ENCODE data around the gene TMEM101. TPM values are rescaled to one million over a fixed set of nuclear protein-coding genes. Genes with fewer than 3 reads are reported as not detected.

TMEM101 gene
- total and polyA plus RNA-seq, 2 of the 13 experiments (the other 11 are each of a cell fraction or from before 2014, with no cell fraction given), result 72.0 to 100 TPM

DNA sequence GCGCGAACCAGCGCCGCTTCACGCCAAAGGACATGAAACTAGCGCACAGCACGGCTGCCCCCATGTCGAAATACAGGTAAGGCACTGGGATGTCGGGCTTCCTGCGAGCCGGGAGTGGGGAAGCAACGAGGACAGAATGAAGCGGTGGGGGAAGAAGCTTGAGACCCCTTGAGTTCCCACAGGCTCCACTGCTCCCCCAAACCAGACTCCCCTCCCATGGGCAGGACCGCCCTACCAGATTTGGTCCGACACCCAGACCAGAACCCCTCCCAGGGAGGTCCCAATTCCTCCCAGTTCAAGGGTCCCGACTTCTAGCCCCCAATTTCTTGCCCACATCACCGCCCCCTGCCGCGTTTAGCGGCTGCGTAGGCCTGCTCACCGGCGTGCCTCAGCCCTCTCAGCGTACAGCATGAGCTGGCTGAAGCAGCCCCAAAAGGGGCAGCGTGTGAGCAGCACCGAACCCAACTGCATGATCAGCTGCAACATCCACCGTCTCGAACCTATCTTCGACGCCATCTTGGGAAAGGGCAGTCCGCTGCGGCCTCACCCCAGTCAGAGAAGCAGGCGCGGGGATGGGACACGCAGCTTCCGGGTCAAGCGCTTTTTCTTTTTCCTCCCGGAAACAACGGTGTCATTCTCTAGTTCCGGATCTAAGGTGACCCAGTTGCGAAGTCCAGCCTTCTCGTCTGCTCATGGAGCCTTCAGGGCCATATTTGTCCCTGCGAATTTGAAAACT lies at the start of gene TMEM101 (continued):
- TF ChIP-seq ISX (CRISPR knock-in tag; conservative IDR thresholded peaks at IDR 0.05) (no peak), KDM4B (CRISPR knock-in tag; IDR thresholded peaks at IDR 0.05) (no peak; the same call in 1 of the 2 replicates), RELA (CRISPR knock-in tag; IDR thresholded peaks at IDR 0.05) (peak; percentile 83; the same call in 1 of the 2 replicates), SOX5 (CRISPR knock-in tag; IDR thresholded peaks at IDR 0.05; ENCODE audit: borderline replicate concordance) (peak; percentile 86), KAT2B (IDR thresholded peaks at IDR 0.05; ENCODE audit: borderline replicate concordance, low read depth, low read length) (no peak), ZNF775 (CRISPR knock-in tag; IDR thresholded peaks at IDR 0.05; ENCODE audit: borderline replicate concordance) (peak; percentile 95), SRSF4 (IDR thresholded peaks at IDR 0.05; ENCODE audit: low read depth, low read length, poor library complexity, severe bottlenecking) (no peak), NR2F1 (CRISPR knock-in tag; IDR thresholded peaks at IDR 0.05) (peak; percentile 68 to 79; a peak in 3 of 4 replicates), NFE2L2 (IDR thresholded peaks at IDR 0.05; ENCODE audit: low read length) (peak; percentile 22; the same call in 1 of the 2 replicates), MXD4 (CRISPR knock-in tag; IDR thresholded peaks at IDR 0.05) (peak; percentile 91), ZNF678 (CRISPR knock-in tag; IDR thresholded peaks at IDR 0.05) (peak; percentile 73; the same call in 1 of the 2 replicates), MTA1 (CRISPR knock-in tag; IDR thresholded peaks at IDR 0.05; ENCODE audit: borderline replicate concordance) (peak; percentile 88)
- TF ChIP-seq, protein P1, sequence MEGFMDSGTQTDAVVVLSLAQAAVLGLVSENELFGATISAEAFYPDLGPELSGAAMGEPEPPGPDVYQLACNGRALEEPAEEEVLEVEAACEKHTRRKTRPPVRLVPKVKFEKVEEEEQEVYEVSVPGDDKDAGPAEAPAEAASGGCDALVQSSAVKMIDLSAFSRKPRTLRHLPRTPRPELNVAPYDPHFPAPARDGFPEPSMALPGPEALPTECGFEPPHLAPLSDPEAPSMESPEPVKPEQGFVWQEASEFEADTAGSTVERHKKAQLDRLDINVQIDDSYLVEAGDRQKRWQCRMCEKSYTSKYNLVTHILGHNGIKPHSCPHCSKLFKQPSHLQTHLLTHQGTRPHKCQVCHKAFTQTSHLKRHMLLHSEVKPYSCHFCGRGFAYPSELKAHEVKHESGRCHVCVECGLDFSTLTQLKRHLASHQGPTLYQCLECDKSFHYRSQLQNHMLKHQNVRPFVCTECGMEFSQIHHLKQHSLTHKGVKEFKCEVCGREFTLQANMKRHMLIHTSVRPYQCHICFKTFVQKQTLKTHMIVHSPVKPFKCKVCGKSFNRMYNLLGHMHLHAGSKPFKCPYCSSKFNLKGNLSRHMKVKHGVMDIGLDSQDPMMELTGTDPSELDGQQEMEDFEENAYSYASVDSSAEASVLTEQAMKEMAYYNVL (CRISPR knock-in tag; IDR thresholded peaks at IDR 0.05; ENCODE audit: borderline replicate concordance), result peak; percentile 84
- TF ChIP-seq, protein P2, sequence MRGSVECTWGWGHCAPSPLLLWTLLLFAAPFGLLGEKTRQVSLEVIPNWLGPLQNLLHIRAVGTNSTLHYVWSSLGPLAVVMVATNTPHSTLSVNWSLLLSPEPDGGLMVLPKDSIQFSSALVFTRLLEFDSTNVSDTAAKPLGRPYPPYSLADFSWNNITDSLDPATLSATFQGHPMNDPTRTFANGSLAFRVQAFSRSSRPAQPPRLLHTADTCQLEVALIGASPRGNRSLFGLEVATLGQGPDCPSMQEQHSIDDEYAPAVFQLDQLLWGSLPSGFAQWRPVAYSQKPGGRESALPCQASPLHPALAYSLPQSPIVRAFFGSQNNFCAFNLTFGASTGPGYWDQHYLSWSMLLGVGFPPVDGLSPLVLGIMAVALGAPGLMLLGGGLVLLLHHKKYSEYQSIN (CRISPR knock-in tag; IDR thresholded peaks at IDR 0.05; ENCODE audit: borderline replicate concordance), result no peak
- TF ChIP-seq, protein P3, sequence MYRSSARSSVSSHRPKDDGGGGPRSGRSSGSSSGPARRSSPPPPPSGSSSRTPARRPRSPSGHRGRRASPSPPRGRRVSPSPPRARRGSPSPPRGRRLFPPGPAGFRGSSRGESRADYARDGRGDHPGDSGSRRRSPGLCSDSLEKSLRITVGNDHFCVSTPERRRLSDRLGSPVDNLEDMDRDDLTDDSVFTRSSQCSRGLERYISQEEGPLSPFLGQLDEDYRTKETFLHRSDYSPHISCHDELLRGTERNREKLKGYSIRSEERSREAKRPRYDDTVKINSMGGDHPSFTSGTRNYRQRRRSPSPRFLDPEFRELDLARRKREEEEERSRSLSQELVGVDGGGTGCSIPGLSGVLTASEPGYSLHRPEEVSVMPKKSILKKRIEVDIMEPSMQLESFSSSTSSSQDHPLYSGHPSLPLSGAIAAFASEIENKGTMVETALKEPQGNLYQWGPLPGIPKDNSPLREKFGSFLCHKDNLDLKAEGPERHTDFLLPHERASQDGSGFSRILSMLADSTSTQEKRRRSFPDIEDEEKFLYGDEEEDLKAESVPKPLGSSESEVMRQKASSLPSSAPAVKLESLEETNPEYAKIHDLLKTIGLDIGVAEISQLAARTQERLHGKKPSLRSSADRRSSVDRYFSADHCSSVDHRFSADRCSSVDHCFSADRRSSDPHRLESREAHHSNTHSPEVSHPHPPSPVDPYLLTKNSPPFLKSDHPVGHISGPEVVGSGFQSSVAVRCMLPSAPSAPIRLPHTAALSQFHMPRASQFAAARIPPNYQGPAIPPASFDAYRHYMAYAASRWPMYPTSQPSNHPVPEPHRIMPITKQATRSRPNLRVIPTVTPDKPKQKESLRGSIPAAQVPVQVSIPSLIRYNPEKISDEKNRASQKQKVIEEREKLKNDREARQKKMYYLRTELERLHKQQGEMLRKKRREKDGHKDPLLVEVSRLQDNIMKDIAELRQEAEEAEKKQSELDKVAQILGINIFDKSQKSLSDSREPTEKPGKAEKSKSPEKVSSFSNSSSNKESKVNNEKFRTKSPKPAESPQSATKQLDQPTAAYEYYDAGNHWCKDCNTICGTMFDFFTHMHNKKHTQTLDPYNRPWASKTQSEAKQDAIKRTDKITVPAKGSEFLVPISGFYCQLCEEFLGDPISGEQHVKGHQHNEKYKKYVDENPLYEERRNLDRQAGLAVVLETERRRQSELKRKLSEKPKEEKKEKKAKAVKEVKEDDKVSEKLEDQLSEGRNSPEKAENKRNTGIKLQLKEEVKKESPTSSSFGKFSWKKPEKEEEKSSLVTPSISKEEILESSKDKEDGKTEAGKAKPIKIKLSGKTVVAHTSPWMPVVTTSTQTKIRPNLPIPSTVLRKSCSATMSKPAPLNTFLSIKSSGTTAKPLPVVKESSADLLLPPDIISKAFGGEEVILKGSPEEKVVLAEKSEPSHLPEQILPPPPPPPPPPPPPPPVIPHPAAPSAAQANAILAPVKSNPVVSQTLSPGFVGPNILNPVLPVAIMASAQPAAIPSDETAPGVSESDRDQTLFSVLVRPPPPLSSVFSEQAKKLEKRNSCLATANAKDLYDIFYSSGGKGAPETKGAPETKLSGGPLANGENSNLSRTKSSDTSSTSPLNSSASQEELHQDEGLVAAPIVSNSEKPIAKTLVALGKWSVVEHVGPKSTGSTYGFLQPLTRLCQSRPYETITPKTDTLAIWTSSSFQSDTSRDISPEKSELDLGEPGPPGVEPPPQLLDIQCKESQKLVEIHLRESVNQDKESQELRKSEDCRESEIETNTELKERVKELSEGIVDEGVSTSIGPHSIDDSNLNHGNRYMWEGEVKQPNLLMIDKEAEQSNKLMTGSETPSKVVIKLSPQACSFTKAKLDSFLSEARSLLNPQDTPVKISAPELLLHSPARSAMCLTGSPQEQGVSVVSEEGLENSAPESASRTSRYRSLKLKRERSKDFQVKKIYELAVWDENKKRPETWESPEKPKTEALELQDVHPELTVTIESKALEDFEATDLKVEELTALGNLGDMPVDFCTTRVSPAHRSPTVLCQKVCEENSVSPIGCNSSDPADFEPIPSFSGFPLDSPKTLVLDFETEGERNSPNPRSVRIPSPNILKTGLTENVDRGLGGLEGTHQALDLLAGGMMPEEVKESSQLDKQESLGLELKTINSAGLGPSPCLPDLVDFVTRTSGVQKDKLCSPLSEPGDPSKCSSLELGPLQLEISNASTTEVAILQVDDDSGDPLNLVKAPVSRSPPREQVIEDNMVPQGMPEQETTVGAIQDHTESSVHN (CRISPR knock-in tag; IDR thresholded peaks at IDR 0.05), result peak; percentile 95

All from HepG2 (cell line).